WTC11 (cell line): ENCODE data around the gene REEP3.

Experiments used
- ATF1 ChIP-seq: sonication (generic); formaldehyde crosslinking; IDR thresholded peaks from 2 replicates; pipeline ENCODE4 v1.8.1; 2023; ENCODE audit warnings: mild to moderate bottlenecking, moderate library complexity, missing genetic modification reagents
- ETV6 ChIP-seq: sonication (generic); formaldehyde crosslinking; IDR thresholded peaks from 2 replicates; pipeline ENCODE4 v1.8.1; 2022; ENCODE audit warnings: mild to moderate bottlenecking, missing genetic modification reagents
- NR3C1 ChIP-seq: sonication (generic); formaldehyde crosslinking; conservative IDR thresholded peaks from 2 replicates; pipeline ENCODE4 v1.8.1; 2023; ENCODE audit warnings: low read depth, mild to moderate bottlenecking, missing genetic modification reagents
- SOX15 ChIP-seq: fragments of 250-450 bp; sonication (Bioruptor Pico); IDR thresholded peaks from 2 replicates; pipeline ENCODE4 v1.9.0; 2021; ENCODE audit warnings: mild to moderate bottlenecking
- TF ChIP-seq, protein P1 (sequence below): fragments of 200-600 bp; IDR thresholded peaks from 2 replicates; pipeline ENCODE4 v1.8.0; 2022; ENCODE audit warnings: antibody characterized with exemption
- TF ChIP-seq, protein P2 (sequence below): sonication (generic); formaldehyde crosslinking; IDR thresholded peaks from 2 replicates; pipeline ENCODE4 v1.8.0; 2022; ENCODE audit warnings: missing genetic modification reagents
- TF ChIP-seq, protein P3 (sequence below): sonication (generic); formaldehyde crosslinking; IDR thresholded peaks from 2 replicates; pipeline ENCODE4 v1.8.1; 2023; ENCODE audit warnings: mild to moderate bottlenecking, missing genetic modification reagents
- TF ChIP-seq, protein P4 (sequence below): sonication (generic); formaldehyde crosslinking; IDR thresholded peaks from 2 replicates; pipeline ENCODE4 v1.8.1; 2023; ENCODE audit warnings: mild to moderate bottlenecking, missing genetic modification reagents, moderate library complexity

DNA sequence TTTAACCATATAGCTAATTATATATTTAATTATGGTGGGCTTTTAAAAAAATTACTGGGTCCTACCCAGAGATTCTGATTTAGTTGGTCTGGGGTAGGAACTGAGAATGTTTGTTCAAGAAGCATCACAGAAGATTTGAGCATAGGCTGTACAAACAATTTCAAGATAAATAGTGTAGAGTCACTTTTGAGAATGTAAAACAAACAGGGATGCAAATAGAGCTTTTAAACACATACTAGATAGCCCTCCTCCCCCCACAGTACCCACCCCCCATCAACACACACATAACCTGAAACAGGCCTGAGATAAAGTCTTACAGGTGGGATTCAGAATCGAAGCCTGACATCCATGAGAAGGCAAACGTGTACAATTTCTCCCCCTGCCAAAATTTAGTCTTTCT, 15.6 kb upstream of the REEP3 start:
- TF ChIP-seq, protein P1, sequence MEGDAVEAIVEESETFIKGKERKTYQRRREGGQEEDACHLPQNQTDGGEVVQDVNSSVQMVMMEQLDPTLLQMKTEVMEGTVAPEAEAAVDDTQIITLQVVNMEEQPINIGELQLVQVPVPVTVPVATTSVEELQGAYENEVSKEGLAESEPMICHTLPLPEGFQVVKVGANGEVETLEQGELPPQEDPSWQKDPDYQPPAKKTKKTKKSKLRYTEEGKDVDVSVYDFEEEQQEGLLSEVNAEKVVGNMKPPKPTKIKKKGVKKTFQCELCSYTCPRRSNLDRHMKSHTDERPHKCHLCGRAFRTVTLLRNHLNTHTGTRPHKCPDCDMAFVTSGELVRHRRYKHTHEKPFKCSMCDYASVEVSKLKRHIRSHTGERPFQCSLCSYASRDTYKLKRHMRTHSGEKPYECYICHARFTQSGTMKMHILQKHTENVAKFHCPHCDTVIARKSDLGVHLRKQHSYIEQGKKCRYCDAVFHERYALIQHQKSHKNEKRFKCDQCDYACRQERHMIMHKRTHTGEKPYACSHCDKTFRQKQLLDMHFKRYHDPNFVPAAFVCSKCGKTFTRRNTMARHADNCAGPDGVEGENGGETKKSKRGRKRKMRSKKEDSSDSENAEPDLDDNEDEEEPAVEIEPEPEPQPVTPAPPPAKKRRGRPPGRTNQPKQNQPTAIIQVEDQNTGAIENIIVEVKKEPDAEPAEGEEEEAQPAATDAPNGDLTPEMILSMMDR: no peak
- no peak for TF ChIP-seq ETV6 (CRISPR knock-in tag)
- no peak for TF ChIP-seq NR3C1 (CRISPR knock-in tag)
- TF ChIP-seq SOX15 (CRISPR knock-in tag): no peak
- TF ChIP-seq, protein P2, sequence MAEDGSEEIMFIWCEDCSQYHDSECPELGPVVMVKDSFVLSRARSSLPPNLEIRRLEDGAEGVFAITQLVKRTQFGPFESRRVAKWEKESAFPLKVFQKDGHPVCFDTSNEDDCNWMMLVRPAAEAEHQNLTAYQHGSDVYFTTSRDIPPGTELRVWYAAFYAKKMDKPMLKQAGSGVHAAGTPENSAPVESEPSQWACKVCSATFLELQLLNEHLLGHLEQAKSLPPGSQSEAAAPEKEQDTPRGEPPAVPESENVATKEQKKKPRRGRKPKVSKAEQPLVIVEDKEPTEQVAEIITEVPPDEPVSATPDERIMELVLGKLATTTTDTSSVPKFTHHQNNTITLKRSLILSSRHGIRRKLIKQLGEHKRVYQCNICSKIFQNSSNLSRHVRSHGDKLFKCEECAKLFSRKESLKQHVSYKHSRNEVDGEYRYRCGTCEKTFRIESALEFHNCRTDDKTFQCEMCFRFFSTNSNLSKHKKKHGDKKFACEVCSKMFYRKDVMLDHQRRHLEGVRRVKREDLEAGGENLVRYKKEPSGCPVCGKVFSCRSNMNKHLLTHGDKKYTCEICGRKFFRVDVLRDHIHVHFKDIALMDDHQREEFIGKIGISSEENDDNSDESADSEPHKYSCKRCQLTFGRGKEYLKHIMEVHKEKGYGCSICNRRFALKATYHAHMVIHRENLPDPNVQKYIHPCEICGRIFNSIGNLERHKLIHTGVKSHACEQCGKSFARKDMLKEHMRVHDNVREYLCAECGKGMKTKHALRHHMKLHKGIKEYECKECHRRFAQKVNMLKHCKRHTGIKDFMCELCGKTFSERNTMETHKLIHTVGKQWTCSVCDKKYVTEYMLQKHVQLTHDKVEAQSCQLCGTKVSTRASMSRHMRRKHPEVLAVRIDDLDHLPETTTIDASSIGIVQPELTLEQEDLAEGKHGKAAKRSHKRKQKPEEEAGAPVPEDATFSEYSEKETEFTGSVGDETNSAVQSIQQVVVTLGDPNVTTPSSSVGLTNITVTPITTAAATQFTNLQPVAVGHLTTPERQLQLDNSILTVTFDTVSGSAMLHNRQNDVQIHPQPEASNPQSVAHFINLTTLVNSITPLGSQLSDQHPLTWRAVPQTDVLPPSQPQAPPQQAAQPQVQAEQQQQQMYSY (CRISPR knock-in tag): no peak
- no peak for TF ChIP-seq ATF1
- TF ChIP-seq, protein P3, sequence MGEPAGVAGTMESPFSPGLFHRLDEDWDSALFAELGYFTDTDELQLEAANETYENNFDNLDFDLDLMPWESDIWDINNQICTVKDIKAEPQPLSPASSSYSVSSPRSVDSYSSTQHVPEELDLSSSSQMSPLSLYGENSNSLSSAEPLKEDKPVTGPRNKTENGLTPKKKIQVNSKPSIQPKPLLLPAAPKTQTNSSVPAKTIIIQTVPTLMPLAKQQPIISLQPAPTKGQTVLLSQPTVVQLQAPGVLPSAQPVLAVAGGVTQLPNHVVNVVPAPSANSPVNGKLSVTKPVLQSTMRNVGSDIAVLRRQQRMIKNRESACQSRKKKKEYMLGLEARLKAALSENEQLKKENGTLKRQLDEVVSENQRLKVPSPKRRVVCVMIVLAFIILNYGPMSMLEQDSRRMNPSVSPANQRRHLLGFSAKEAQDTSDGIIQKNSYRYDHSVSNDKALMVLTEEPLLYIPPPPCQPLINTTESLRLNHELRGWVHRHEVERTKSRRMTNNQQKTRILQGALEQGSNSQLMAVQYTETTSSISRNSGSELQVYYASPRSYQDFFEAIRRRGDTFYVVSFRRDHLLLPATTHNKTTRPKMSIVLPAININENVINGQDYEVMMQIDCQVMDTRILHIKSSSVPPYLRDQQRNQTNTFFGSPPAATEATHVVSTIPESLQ (CRISPR knock-in tag): no peak
- TF ChIP-seq, protein P4, sequence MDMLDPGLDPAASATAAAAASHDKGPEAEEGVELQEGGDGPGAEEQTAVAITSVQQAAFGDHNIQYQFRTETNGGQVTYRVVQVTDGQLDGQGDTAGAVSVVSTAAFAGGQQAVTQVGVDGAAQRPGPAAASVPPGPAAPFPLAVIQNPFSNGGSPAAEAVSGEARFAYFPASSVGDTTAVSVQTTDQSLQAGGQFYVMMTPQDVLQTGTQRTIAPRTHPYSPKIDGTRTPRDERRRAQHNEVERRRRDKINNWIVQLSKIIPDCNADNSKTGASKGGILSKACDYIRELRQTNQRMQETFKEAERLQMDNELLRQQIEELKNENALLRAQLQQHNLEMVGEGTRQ: no peak
